HPDE6-E6E7 (cell line): ENCODE data around the gene PUM1.

ENCODE experiments used
- DNase-seq: peaks from one replicate; pipeline ENCODE4 v3.0.0; 2011; ENCODE audit warnings: missing footprints; ENCODE audit errors: extremely low spot score

PUM1 gene

GRCh38 chr1:30893776-30894507 is 171.6 kb downstream of the PUM1 start:
- no peak for DNase-seq

DNA sequence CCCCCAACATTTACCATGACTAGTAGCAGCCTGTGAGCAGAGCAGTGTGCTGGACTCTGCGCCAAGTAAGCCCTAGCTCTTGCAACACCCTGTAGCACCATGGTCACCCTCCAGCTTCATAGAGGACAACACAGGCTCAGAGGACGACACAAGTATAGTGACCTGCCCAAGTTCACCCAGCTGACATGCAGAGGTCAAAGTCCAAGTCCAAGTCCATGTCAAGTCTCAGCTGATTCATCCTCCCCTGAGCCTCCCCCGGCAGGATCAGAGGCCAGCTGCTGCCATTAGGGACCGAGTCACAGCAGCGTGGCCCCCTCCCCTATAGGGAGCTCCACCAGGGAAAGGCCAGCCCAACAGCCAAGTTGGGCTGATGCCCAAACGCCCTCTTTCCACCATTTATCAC is 172.8 kb downstream of the PUM1 start:
- no peak for DNase-seq

DNA sequence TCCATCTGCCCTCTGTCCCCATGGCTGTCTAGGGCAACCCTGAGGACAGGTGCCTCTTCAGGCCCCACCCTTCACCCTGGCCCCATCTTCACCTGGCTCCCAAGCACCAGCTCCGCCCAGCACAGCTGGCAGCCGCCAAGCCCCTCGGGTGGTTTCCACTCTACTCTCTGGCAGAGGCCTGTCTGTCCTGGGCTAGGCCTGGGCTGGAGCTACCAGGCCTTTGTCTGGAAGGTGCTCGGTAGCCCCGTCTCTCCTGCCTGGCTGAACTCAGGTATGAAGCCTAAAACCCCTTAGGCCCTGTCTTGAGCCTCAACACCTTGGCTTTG is 174.3 kb downstream of the PUM1 start:
- DNase-seq = no peak

DNA sequence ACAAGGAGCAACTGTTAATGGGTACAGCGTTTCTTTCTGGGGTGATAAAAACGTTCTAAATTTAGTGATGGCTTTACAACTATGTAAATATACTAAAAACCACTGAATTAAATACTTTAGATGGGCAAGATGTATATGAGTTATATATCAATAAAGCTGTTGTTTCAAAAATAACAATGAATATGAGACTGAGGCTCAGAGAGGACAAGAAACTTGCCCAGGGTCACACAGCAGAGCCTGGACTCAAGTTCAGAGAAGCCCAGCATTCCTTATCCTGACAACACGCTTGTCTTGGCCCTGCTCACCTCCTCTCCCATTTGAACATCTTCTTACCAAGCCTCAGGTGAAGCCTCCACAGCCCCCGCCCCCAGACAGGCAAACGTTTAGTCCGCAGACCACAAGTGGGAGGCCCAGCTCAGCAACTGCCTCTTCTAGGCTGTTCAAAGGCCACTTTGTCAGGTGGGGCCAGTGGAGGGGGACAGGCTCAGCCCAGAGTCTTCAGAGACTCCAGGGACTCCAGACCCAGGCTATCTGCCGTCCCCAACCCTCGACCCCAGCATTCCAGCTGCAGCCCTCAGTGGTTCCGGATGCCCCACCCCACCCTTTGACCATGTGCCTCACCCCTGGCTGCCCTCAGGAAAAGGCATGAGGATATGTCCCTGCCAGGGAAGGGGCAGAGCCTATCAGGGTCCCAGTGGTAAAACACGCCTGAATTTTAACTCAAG is 174.9 kb downstream of the PUM1 start:
- no peak for DNase-seq

DNA sequence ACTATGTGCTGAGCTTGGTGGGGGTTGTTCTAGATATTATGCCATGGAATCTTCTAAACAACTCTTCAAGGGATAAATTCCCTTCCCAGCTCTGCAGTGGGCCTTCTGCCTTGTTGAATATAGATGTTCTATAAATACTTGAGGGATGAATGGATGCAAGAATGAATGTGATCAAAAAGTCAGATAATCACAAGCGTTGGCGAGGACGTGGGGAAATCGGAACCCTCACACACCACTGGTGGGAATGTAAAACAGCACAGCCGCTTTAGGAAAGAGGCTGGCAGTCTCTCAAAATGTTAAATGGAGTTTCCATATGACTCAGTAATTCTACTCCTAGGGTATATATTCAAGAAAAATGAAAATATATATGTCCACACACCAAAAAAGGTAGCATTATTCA is 176.0 kb downstream of the PUM1 start:
- no peak for DNase-seq

DNA sequence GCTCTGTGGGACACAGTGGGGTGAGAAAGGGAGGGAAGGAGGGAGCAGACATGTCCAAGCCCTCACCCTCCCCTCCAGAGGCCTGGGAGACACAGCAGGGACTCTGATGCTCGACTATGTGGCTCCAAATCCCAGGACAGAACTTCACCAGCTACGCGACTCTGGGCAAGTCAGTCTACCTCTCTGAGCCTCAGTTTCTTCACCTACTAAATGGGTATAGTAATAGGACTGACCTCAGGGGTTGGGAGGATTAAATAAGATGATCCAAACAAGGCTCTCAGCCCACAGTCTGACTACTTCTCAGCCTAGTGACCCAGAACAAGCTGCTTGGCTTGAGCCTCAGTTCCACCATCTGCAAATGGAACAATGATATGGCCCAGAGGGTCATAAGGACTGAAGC is 176.5 kb downstream of the PUM1 start:
- no peak for DNase-seq

DNA sequence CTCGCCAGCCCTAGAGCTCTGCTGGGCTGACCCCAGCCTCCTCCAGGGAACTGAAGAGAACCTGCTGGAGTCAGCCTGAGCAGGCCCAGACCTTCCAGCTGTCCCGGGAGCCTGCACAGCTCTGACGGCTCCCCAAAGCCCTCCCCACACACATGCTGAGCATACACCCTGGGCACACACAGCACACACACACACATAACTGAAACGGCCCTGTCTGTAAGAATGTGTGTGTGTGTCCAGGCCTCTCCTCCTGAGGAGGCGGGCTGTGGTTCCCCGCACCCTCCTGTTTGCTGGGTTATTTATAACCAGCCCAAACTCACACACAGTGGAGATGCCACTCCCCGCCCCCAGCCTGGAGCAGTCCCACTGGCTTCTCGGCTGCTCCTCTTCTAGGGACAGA is 177.1 kb downstream of the PUM1 start:
- DNase-seq = no peak

GRCh38 chr1:30887485-30888315 is 177.8 kb downstream of the PUM1 start:
- DNase-seq = no peak

- no peak for DNase-seq
These were observed 178.6 kb downstream of the PUM1 start for GRCh38 chr1:30886710-30887428.

DNA sequence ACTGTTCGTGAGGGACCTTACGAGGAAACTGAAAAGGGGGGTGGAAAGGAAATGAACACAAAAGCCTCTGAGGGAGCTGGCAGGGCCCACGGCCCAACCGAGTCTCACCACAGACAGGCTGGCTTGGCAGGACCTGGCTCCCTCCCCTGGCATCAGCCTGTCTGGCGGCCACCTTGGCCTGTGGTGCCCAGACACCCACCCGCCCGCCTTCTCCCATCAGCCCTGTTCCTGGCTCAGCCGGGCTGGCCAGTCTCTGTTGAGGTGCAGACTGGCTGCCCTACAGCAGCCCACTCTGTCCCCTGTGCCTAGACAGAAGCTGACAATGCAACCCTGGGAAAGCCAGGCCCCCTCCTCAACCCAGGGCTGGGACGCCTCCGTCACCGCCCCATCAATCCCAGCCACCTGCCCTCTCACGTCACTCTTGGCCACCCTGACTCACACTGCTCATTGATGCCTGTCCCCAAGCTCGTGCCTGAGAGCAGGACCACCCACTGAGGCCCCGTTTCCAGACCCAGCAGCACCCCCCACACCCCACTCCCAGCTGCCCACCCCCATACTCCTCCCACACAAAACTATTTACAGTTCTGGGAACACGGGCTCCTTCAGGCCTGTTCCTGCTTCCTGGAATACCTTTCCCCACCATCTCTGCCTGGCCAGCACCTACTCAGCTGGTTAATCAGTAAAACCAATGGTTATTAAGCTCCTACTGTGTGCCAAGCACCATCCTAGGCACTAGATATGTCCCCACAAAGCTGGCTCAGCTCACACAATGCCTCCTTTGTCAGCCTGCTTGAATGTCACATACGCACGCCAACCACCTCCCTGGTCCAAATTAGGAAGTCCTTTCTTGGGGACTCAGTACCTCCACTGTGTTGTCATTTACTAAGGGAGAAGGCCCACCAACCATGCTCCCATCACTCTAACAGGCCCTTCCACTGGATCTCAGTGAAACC is 179.7 kb downstream of the PUM1 start:
- no peak for DNase-seq

DNA sequence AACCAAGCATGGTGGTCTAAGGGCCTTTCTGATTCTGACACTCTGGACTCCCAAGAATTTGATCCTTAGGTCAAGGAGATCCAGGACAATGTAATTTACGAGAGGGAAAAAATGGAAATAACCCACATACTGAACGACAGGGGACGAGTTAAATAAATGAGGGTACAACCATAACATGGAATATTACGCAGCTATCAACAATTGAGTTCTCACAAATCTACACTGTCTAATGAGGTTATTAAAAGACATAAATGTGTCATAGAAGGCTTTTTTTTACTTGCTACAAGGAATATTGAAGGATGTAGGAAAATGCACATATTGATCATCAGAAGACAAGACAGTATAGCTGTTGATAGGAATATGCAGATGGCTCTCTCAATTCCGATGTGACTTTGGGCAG is 180.8 kb downstream of the PUM1 start:
- DNase-seq = no peak

- no peak for DNase-seq
These were observed 181.9 kb downstream of the PUM1 start for GRCh38 chr1:30883389-30884172.

DNA sequence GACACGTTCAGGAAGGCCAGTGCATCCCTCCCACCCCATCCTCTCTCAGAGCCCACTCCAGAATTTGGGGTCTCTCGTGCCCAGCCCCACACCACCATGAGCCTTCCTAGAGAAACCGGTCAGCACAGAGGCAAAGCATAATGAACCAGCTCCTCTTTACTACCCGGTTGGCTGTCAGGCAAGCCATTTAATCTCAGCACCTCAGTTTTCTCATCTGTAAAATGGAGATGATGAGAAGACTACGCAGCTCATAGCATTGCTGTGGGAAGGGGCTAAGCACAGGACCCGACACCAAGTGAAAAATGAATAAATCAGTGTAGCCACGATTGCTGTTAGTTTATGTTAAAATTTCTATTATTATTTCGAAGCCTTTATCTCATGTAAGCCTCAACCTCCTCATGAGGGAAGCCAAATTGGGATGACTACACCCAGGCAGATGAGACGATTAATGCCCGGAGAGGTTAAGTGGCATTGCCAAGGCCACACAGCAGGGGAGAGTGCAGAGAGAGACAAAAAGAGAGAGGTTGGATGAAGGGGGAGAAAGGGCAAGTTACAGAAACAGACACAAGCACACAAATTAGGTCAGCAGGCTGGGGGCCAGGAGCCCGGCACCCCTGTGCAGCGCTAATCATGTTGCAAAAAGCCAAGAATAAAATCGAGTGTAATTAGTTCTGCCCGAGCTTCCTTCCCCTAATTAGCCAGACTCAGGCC is 182.7 kb downstream of the PUM1 start:
- DNase-seq = no peak
